ENCODE measurements around the gene POLR2B.
A peak's percentile ranks its signal among the peaks of the same experiment; 100 is the strongest.

The POLR2B gene

GRCh38 chr4:56973336-56973735 is 5.4 kb upstream of the POLR2B start:
- H3K4me1 ChIP-seq (ENCODE audit: insufficient read depth, poor library complexity, severe bottlenecking), result peaks cover 3% of the 10 kb centered on the region

GRCh38 chr4:56976283-56976836 is 2.3 kb upstream of the POLR2B start:
- TF ChIP-seq CTCF (IDR thresholded peaks at IDR 0.05; ENCODE audit: poor library complexity, severe bottlenecking), result no peak
- Histone ChIP-seq H3K9me3 (ENCODE audit: severe bottlenecking) (peaks cover 6% of the 10 kb centered on the region), H3K27ac (ENCODE audit: poor library complexity, severe bottlenecking) (peak overlapping the region; percentile 81), H3K4me3 (ENCODE audit: severe bottlenecking) (peak overlapping the region; percentile 62), H3K4me1 (ENCODE audit: insufficient read depth, poor library complexity, severe bottlenecking) (peaks cover 6% of the 10 kb centered on the region), H3K36me3 (ENCODE audit: low read depth) (peaks cover 42% of the 10 kb centered on the region), H3K27me3 (ENCODE audit: insufficient read depth, poor library complexity, severe bottlenecking) (no peaks in the 10 kb centered on the region)
- ATAC-seq (ENCODE audit: low read depth), result peak; percentile 6
- no peak for DNase-seq (ENCODE audit: low spot score)

More at GRCh38 chr4:56973336-56973735, 5.4 kb upstream of the POLR2B start:
- no peak for TF ChIP-seq CTCF (IDR thresholded peaks at IDR 0.05; ENCODE audit: poor library complexity, severe bottlenecking)
- Histone ChIP-seq H3K36me3 (ENCODE audit: low read depth) (peaks cover 63% of the 10 kb centered on the region), H3K4me3 (ENCODE audit: severe bottlenecking) (no peak overlapping the region), H3K9me3 (ENCODE audit: severe bottlenecking) (peaks cover 6% of the 10 kb centered on the region), H3K27ac (ENCODE audit: poor library complexity, severe bottlenecking) (no peak overlapping the region), H3K27me3 (ENCODE audit: insufficient read depth, poor library complexity, severe bottlenecking) (no peaks in the 10 kb centered on the region)
- DNase-seq (ENCODE audit: low spot score), result no peak
- no peak for ATAC-seq (ENCODE audit: low read depth)

DNA sequence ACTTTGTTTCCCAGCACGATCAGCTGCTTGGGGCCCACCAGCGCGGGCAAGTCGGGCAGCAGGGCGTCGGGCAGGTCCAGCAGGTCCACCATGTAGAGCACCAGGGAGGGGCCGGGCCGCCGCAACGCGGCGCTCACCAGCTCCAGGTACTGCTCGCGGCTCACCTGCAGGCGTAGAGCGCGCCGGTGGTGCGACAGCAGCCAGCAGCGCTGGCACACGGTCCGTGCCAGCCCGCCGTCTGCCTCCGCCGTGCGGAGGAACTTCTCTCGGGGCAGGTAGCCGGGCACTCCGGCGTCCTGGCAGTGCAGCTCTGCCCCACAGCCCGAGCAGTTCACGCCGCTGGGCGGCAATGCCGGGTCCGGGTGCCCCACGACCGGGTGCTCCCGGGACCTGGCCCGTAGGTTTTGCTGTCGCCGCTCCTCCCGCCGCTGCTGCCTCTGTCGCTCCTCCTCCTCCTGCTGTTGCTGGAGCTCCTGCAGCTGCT is 1.8 kb upstream of the POLR2B start:
- H3K36me3 ChIP-seq (ENCODE audit: low read depth), result peaks cover 41% of the 10 kb centered on the region
- no peak for DNase-seq (ENCODE audit: low spot score)
- no peaks in the 10 kb centered on the region for H3K27me3 ChIP-seq (ENCODE audit: insufficient read depth, poor library complexity, severe bottlenecking)
- peak overlapping the region; percentile 81 for H3K27ac ChIP-seq (ENCODE audit: poor library complexity, severe bottlenecking)
- peak overlapping the region; percentile 62 for H3K4me3 ChIP-seq (ENCODE audit: severe bottlenecking)
- TF ChIP-seq CTCF (IDR thresholded peaks at IDR 0.05; ENCODE audit: poor library complexity, severe bottlenecking), result peak; percentile 35
- peaks cover 6% of the 10 kb centered on the region for H3K9me3 ChIP-seq (ENCODE audit: severe bottlenecking)
- peak; percentile 69 for ATAC-seq (ENCODE audit: low read depth)
- H3K4me1 ChIP-seq (ENCODE audit: insufficient read depth, poor library complexity, severe bottlenecking), result peaks cover 12% of the 10 kb centered on the region

DNA sequence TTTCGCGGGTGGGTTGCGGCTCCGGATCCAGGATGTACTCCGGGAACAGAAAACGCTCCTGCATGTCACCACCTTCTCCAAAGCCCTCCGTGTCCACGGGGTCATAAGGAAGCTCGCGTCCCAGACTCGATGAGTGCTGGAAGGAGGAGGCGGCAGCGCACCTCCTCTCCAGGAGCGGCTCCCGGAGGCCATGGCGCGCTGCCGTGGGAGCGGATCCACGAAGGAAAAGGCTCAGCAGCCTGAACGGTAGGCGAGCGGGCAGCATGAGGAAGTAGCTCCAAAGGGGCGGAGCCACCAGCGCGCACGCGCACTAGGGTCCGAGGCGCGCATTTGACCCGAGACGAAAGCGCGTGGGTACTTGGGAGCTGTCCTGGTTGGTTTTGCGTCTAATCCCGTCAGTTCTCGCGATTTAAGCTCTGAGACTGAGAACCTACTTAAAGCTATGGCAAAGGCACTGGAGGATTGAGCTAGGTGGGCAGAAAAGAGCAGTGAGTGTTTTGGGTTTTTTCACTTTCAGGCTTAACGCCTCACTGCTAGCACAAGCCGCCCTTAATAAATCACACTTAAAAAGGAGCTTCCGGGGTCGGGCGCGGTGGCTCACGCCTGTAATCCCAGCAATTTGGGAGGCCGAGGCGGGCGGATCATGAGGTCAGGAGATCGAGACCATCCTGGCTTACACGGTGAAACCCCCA is 1.2 kb upstream of the POLR2B start, which contains the start of gene NOA1:
TSS of gene NOA1 (minus strand) at position 286 of the 692 bp plus-strand sequence. CDS start at position 265, 21 bp downstream.
- Histone ChIP-seq H3K36me3 (ENCODE audit: low read depth) (peaks cover 35% of the 10 kb centered on the region), H3K9me3 (ENCODE audit: severe bottlenecking) (peaks cover 6% of the 10 kb centered on the region), H3K4me3 (ENCODE audit: severe bottlenecking) (peak within 1 kb of the TSS; percentile 62), H3K27ac (ENCODE audit: poor library complexity, severe bottlenecking) (peak within 1 kb of the TSS; percentile 81), H3K4me1 (ENCODE audit: insufficient read depth, poor library complexity, severe bottlenecking) (peaks cover 12% of the 10 kb centered on the region), H3K27me3 (ENCODE audit: insufficient read depth, poor library complexity, severe bottlenecking) (no peaks in the 10 kb centered on the region)
- ATAC-seq (ENCODE audit: low read depth), result peak; percentile 79
- no peak for TF ChIP-seq CTCF (IDR thresholded peaks at IDR 0.05; ENCODE audit: poor library complexity, severe bottlenecking)
- peak; percentile 93 for DNase-seq (ENCODE audit: low spot score)
